ENCODE measurements around the gene CEACAM4.
"Not testable (repeated sequence)": the region's sequence is repeated elsewhere in the genome, so short reads cannot be mapped to it uniquely, and the experiment has no call there.

CEACAM4 gene

GRCh38 chr19:41626877-41627276 is at the start of gene CEACAM4:
CEACAM4 (minus strand) TSS chr19:41627074; CDS start chr19:41626963, 111 bp downstream.
- H3K9me3 ChIP-seq (ENCODE audit: control insufficient read depth, insufficient read depth, low read length) = no peaks in the 10 kb centered on the region; the same call in 1 of the 2 replicates
- no peaks in the 10 kb centered on the region for H3K4me1 ChIP-seq (ENCODE audit: insufficient read depth, low read length)
- no peaks in the 10 kb centered on the region for H3K36me3 ChIP-seq (ENCODE audit: insufficient read depth, low read length)
- no peak within 1 kb of the TSS for H3K9ac ChIP-seq (ENCODE audit: low read depth, low read length)

DNA sequence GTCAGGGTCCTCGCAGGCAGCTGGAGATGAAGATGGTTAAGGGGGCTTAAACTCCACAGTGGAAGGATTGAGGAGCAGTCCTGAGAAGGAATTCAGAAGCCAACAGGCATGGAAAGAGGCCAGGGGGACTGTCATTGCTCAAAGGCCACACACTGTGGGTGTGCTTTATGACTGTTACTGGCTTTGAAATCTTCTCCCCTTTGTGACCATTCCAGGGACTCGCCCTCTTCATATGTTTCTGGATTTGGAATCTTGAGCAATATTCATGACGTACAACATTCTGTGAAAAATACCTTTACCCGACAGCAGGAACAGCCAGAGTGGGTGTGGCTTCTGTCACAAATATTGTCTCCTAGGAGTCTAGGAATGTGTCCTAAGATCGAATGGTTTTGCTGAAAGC is 44.6 kb upstream of the CEACAM4 start:
- Histone ChIP-seq H3K9ac (ENCODE audit: low read depth, low read length) (no peak overlapping the region), H3K4me1 (ENCODE audit: insufficient read depth, low read length) (no peaks in the 10 kb centered on the region), H3K36me3 (ENCODE audit: insufficient read depth, low read length) (no peaks in the 10 kb centered on the region), H3K9me3 (ENCODE audit: control insufficient read depth, insufficient read depth, low read length) (no peaks in the 10 kb centered on the region)

- Histone ChIP-seq H3K36me3 (ENCODE audit: insufficient read depth, low read length) (no peaks in the 10 kb centered on the region), H3K9me3 (ENCODE audit: control insufficient read depth, insufficient read depth, low read length) (no peaks in the 10 kb centered on the region), H3K9ac (ENCODE audit: low read depth, low read length) (no peak overlapping the region), H3K4me1 (ENCODE audit: insufficient read depth, low read length) (no peaks in the 10 kb centered on the region)
Measured at GRCh38 chr19:41670755-41671154, 43.9 kb upstream of the CEACAM4 start.

- Histone ChIP-seq H3K9ac (ENCODE audit: low read depth, low read length) (no peak overlapping the region), H3K36me3 (ENCODE audit: insufficient read depth, low read length) (no peaks in the 10 kb centered on the region), H3K4me1 (ENCODE audit: insufficient read depth, low read length) (no peaks in the 10 kb centered on the region), H3K9me3 (ENCODE audit: control insufficient read depth, insufficient read depth, low read length) (no peaks in the 10 kb centered on the region)
Measured at GRCh38 chr19:41668315-41668714, 41.4 kb upstream of the CEACAM4 start.

GRCh38 chr19:41666075-41666474 is 39.2 kb upstream of the CEACAM4 start:
- Histone ChIP-seq H3K9ac (ENCODE audit: low read depth, low read length) (no peak overlapping the region), H3K9me3 (ENCODE audit: control insufficient read depth, insufficient read depth, low read length) (no peaks in the 10 kb centered on the region), H3K4me1 (ENCODE audit: insufficient read depth, low read length) (no peaks in the 10 kb centered on the region), H3K36me3 (ENCODE audit: insufficient read depth, low read length) (no peaks in the 10 kb centered on the region)

DNA sequence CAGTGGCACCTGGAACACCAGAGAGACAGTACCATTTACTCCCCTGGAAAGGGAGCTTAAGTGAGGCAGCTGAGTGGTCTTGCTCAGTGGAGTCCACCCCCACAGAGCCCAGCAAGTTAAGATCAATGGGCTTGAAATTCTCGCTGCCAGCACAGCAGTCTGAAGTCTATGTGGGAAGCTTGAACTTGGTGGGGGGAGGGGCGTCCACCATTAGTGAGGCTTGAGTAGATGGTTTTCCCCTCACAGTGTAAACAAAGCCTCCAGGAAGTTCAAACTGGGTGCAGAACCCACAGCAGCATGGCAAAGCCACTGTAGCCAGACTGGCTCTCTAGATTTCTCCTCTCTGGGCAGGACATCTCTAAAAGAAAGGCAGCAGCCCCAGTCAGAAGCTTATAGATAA is 30.3 kb upstream of the CEACAM4 start:
- Histone ChIP-seq H3K36me3 (ENCODE audit: insufficient read depth, low read length) (no peaks in the 10 kb centered on the region), H3K4me1 (ENCODE audit: insufficient read depth, low read length) (0 out of 2 replicates have a peak, but pooled peaks cover 5% of the 10 kb centered on the region), H3K9ac (ENCODE audit: low read depth, low read length) (no peak overlapping the region), H3K9me3 (ENCODE audit: control insufficient read depth, insufficient read depth, low read length) (no peaks in the 10 kb centered on the region)

DNA sequence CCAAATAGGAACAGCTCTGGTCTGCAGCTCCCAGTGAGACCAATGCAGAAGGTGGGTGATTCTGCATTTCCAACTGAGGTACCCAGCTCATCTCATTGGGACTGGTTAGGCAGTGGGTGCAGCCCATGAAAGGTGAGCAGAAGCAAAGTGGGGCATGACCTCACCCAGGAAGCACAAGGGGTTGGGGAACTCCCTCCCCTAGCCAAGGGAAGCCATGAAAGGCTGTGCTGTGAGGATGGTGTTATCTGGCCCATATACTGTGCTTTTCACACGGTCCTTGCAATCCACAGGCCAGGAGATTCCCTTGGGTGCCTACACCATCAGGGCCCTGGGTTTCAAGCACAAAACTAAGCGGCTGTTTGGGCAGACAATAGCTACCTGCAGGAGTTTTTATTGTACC is 29.9 kb upstream of the CEACAM4 start:
- not testable (repeated sequence) for H3K36me3 ChIP-seq (ENCODE audit: insufficient read depth, low read length); H3K9me3 ChIP-seq (ENCODE audit: control insufficient read depth, insufficient read depth, low read length); H3K9ac ChIP-seq (ENCODE audit: low read depth, low read length); H3K4me1 ChIP-seq (ENCODE audit: insufficient read depth, low read length)

- H3K4me1 ChIP-seq (ENCODE audit: insufficient read depth, low read length) = 0 out of 2 replicates have a peak, but pooled peaks cover 9% of the 10 kb centered on the region
- no peaks in the 10 kb centered on the region for H3K36me3 ChIP-seq (ENCODE audit: insufficient read depth, low read length)
- no peaks in the 10 kb centered on the region for H3K9me3 ChIP-seq (ENCODE audit: control insufficient read depth, insufficient read depth, low read length)
- H3K9ac ChIP-seq (ENCODE audit: low read depth, low read length) = no peak overlapping the region
Measured at GRCh38 chr19:41652250-41652649, 25.4 kb upstream of the CEACAM4 start.

DNA sequence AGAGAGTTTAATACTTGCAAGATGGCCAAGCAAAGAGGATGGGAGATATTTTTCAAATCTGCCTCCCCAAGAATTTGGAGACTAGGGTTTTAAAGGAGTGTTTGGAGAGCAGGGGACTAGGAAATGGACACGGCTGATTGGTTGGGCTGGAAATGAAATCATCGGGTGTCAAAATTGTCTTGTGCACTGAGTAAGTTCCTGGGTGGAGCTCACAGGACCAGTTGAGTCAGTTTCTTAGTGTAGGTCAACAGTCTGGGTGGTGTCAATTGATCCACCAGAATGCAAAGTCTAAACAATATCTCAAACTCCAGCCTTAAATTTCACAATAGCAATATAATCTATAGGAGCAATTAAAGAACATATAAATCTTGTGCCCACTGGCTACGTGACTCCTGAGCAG is 23.0 kb upstream of the CEACAM4 start:
- Histone ChIP-seq H3K36me3 (ENCODE audit: insufficient read depth, low read length) (no peaks in the 10 kb centered on the region), H3K4me1 (ENCODE audit: insufficient read depth, low read length) (0 out of 2 replicates have a peak, but pooled peaks cover 5% of the 10 kb centered on the region), H3K9ac (ENCODE audit: low read depth, low read length) (no peak overlapping the region), H3K9me3 (ENCODE audit: control insufficient read depth, insufficient read depth, low read length) (no peaks in the 10 kb centered on the region)

GRCh38 chr19:41646589-41647204 is 19.8 kb upstream of the CEACAM4 start:
- Histone ChIP-seq H3K9me3 (ENCODE audit: control insufficient read depth, insufficient read depth, low read length) (no peaks in the 10 kb centered on the region), H3K4me1 (ENCODE audit: insufficient read depth, low read length) (0 out of 2 replicates have a peak, but pooled peaks cover under 1% of the 10 kb centered on the region), H3K9ac (ENCODE audit: low read depth, low read length) (no peak overlapping the region), H3K36me3 (ENCODE audit: insufficient read depth, low read length) (no peaks in the 10 kb centered on the region)

- Histone ChIP-seq H3K4me1 (ENCODE audit: insufficient read depth, low read length) (no peaks in the 10 kb centered on the region), H3K9me3 (ENCODE audit: control insufficient read depth, insufficient read depth, low read length) (no peaks in the 10 kb centered on the region), H3K36me3 (ENCODE audit: insufficient read depth, low read length) (no peaks in the 10 kb centered on the region), H3K9ac (ENCODE audit: low read depth, low read length) (no peak overlapping the region)
Measured at GRCh38 chr19:41641879-41642485, 15.1 kb upstream of the CEACAM4 start.

- Histone ChIP-seq H3K9me3 (ENCODE audit: control insufficient read depth, insufficient read depth, low read length) (no peaks in the 10 kb centered on the region), H3K9ac (ENCODE audit: low read depth, low read length) (no peak overlapping the region), H3K4me1 (ENCODE audit: insufficient read depth, low read length) (no peaks in the 10 kb centered on the region), H3K36me3 (ENCODE audit: insufficient read depth, low read length) (no peaks in the 10 kb centered on the region)
Measured at GRCh38 chr19:41638641-41639081, 11.8 kb upstream of the CEACAM4 start.

- no peak overlapping the region for H3K9ac ChIP-seq (ENCODE audit: low read depth, low read length)
- H3K36me3 ChIP-seq (ENCODE audit: insufficient read depth, low read length) = no peaks in the 10 kb centered on the region
- no peaks in the 10 kb centered on the region for H3K4me1 ChIP-seq (ENCODE audit: insufficient read depth, low read length)
- H3K9me3 ChIP-seq (ENCODE audit: control insufficient read depth, insufficient read depth, low read length) = no peaks in the 10 kb centered on the region
Measured at GRCh38 chr19:41637484-41637883, 10.6 kb upstream of the CEACAM4 start.

GRCh38 chr19:41627966-41628675 is 1.2 kb upstream of the CEACAM4 start:
- Histone ChIP-seq H3K9ac (ENCODE audit: low read depth, low read length) (no peak overlapping the region), H3K9me3 (ENCODE audit: control insufficient read depth, insufficient read depth, low read length) (no peaks in the 10 kb centered on the region; the same call in 1 of the 2 replicates), H3K36me3 (ENCODE audit: insufficient read depth, low read length) (no peaks in the 10 kb centered on the region), H3K4me1 (ENCODE audit: insufficient read depth, low read length) (no peaks in the 10 kb centered on the region)

GRCh38 chr19:41626278-41626677 is 596 bp downstream of the CEACAM4 start:
- Histone ChIP-seq H3K36me3 (ENCODE audit: insufficient read depth, low read length) (no peaks in the 10 kb centered on the region), H3K4me1 (ENCODE audit: insufficient read depth, low read length) (no peaks in the 10 kb centered on the region), H3K9ac (ENCODE audit: low read depth, low read length) (no peak overlapping the region), H3K9me3 (ENCODE audit: control insufficient read depth, insufficient read depth, low read length) (no peaks in the 10 kb centered on the region; the same call in 1 of the 2 replicates)
